Measurements from ENCODE around the gene ZNF107. TPM values are rescaled to one million over a fixed set of nuclear protein-coding genes. Genes with fewer than 3 reads are reported as not detected.

ZNF107 gene
- total and polyA plus RNA-seq, 2 of the 13 experiments (the other 11 are each of a cell fraction or from before 2014, with no cell fraction given) = 2.5 to 5.4 TPM

DNA sequence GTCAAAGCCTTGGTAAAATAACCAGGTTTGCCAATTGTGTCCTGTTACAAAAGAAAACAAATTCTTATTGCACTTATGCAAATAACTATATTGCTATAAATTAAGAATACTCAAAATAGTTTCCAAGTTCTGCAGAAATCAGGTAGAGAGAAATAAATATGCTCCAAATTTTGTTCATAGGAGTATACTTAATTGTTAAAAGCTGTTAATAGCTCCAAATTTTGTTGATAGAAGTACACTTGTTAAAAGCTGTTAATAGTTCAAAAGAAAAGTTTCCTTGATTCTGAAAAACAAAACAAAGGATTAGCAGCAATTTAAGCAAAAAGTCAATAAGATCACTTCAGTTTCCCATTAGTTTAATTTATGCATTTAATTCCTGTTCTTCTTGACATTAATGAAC, 81.9 kb downstream of the ZNF107 start:
- H4K20me1 ChIP-seq (ENCODE audit: insufficient read depth, low read length) = no peaks in the 10 kb centered on the region
- ATAC-seq (no peak), FAIRE-seq (no peak), DNase-seq (ENCODE audit: low spot score) (no peak)
- no peak overlapping the region for H3K9ac ChIP-seq (ENCODE audit: insufficient read depth, low read depth, low read length)
- H3K4me2 ChIP-seq (ENCODE audit: low read depth, low read length) = no peak overlapping the region
- in situ Hi-C loops (cut with HindIII; ENCODE audit: extremely low pct_ligation_motif_present, low pct_unique_long_range_greater_than_20kb) = no loop called here
- H3K79me2 ChIP-seq (ENCODE audit: insufficient read depth, low read length) = no peaks in the 10 kb centered on the region
- no peak overlapping the region for H2AFZ ChIP-seq (ENCODE audit: low read length)
- intact Hi-C loops (cut with micrococcal nuclease; ENCODE audit: unreplicated experiment) = no loop called here
- no peaks in the 10 kb centered on the region for H3K4me1 ChIP-seq (ENCODE audit: insufficient read depth, low read length)
- no TSS peak for BruUV-seq (replicated peaks)
- H3K36me3 ChIP-seq (replicated peaks in 1 of 2; ENCODE audit: control insufficient read depth in 1 of 2, insufficient read depth in 2 of 2, low read length in 2 of 2) = no peaks in the 10 kb centered on the region
- H3K4me3 ChIP-seq (replicated peaks in 1 of 3; ENCODE audit: insufficient read depth in 1 of 3, low read depth in 2 of 3, low read length in 3 of 3) = no peak overlapping the region
- H3K27me3 ChIP-seq (ENCODE audit: control insufficient read depth in 1 of 2, insufficient read depth in 2 of 2, low read length in 2 of 2) = peaks cover 0 to 3% of the 10 kb centered on the region in 2 experiments; a peak in 1 of 5 replicates
- no peak overlapping the region for H3K27ac ChIP-seq (ENCODE audit: extremely low read length, insufficient read depth, low read length)
- ChIA-PET CTCF (ENCODE audit: low intra/inter-chr PET ratio, low total read pairs) (no interaction called here), POLR2A (no interaction called here)
- no peaks in the 10 kb centered on the region for H3K9me3 ChIP-seq (ENCODE audit: low read length)
- TF ChIP-seq MBD4 (IDR thresholded peaks at IDR 0.05; ENCODE audit: borderline replicate concordance, low read length) (no peak), ZSCAN12 (CRISPR knock-in tag; IDR thresholded peaks at IDR 0.05) (no peak), SIX4 (CRISPR knock-in tag; IDR thresholded peaks at IDR 0.05) (no peak), ZFAT (CRISPR knock-in tag; conservative IDR thresholded peaks at IDR 0.05) (no peak), ZNF772 (CRISPR knock-in tag; IDR thresholded peaks at IDR 0.05) (no peak), ZNF572 (CRISPR knock-in tag; IDR thresholded peaks at IDR 0.05) (no peak), ZZZ3 (CRISPR knock-in tag; IDR thresholded peaks at IDR 0.05; ENCODE audit: borderline replicate concordance) (no peak), U2AF2 (IDR thresholded peaks at IDR 0.05; ENCODE audit: low read depth, low read length) (no peak), PTBP1 (IDR thresholded peaks at IDR 0.05; ENCODE audit: low read depth, low read length, poor library complexity, severe bottlenecking) (no peak), ZNF263 (CRISPR knock-in tag; IDR thresholded peaks at IDR 0.05) (no peak), ZBTB40 (IDR thresholded peaks at IDR 0.05) (no peak), ZBTB40 (CRISPR knock-in tag; IDR thresholded peaks at IDR 0.05) (no peak)
- TF ChIP-seq, protein P1, sequence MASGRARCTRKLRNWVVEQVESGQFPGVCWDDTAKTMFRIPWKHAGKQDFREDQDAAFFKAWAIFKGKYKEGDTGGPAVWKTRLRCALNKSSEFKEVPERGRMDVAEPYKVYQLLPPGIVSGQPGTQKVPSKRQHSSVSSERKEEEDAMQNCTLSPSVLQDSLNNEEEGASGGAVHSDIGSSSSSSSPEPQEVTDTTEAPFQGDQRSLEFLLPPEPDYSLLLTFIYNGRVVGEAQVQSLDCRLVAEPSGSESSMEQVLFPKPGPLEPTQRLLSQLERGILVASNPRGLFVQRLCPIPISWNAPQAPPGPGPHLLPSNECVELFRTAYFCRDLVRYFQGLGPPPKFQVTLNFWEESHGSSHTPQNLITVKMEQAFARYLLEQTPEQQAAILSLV (CRISPR knock-in tag; IDR thresholded peaks at IDR 0.05; ENCODE audit: borderline replicate concordance) = no peak
- TF ChIP-seq, protein P2, sequence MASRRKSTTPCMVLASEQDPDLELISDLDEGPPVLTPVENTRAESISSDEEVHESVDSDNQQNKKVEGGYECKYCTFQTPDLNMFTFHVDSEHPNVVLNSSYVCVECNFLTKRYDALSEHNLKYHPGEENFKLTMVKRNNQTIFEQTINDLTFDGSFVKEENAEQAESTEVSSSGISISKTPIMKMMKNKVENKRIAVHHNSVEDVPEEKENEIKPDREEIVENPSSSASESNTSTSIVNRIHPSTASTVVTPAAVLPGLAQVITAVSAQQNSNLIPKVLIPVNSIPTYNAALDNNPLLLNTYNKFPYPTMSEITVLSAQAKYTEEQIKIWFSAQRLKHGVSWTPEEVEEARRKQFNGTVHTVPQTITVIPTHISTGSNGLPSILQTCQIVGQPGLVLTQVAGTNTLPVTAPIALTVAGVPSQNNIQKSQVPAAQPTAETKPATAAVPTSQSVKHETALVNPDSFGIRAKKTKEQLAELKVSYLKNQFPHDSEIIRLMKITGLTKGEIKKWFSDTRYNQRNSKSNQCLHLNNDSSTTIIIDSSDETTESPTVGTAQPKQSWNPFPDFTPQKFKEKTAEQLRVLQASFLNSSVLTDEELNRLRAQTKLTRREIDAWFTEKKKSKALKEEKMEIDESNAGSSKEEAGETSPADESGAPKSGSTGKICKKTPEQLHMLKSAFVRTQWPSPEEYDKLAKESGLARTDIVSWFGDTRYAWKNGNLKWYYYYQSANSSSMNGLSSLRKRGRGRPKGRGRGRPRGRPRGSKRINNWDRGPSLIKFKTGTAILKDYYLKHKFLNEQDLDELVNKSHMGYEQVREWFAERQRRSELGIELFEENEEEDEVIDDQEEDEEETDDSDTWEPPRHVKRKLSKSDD (CRISPR knock-in tag; IDR thresholded peaks at IDR 0.05; ENCODE audit: low read depth) = no peak
